Upper lobe of left lung (tissue), 6 donors: ENCODE results near the gene TEDC1. TPM values are rescaled to one million over a fixed set of nuclear protein-coding genes. Genes with fewer than 3 reads are reported as not detected.

Experiments
- ATAC-seq, 2 donors: fragments of 200-7000 bp; cut with Tn5 transposase; one replicate each; pipeline ENCODE4 v1.9.1; 2022; ENCODE audit warnings: mild to moderate bottlenecking in 2 of 2, moderate library complexity in 2 of 2; ENCODE audit not compliant: low FRiP score in 2 of 2
- DNase-seq, 2 donors: peaks; one replicate each; pipeline ENCODE4 v3.0.0-alpha.2; 2019 to 2020
- H3K27ac ChIP-seq, 4 donors: fragments of 200-600 bp; sonication (generic); one replicate each; pipeline ENCODE4 v1.5.1; 2016 to 2019
- H3K27me3 ChIP-seq, 4 donors: fragments of 200-600 bp; sonication (generic); one replicate each; pipeline ENCODE4 v1.5.1; 2017 to 2019
- H3K36me3 ChIP-seq, 4 donors: fragments of 200-600 bp; sonication (generic); one replicate each; pipeline ENCODE4 v1.5.1; 2016 to 2019
- H3K4me1 ChIP-seq, 4 donors: fragments of 200-600 bp; sonication (generic); one replicate each; pipeline ENCODE4 v1.5.1; 2018 to 2019
- H3K4me3 ChIP-seq, 4 donors: fragments of 200-600 bp; sonication (generic); one replicate each; pipeline ENCODE4 v1.5.1; 2017 to 2019; ENCODE audit warnings: mild to moderate bottlenecking in 2 of 4, moderate library complexity in 1 of 4
- H3K9me3 ChIP-seq, 4 donors: fragments of 200-600 bp; sonication (generic); one replicate each; pipeline ENCODE4 v1.5.1; 2018 to 2019
- CTCF ChIP-seq, 6 experiments: fragments of 450-650 bp in 4 of 6; fragments of 200-600 bp in 2 of 6; sonication (generic) in 2 of 6; IDR thresholded peaks; one replicate each; pipeline ENCODE4 v1.5.1; 2016 to 2019; ENCODE audit warnings: antibody characterized with exemption in 6 of 6
- EP300 ChIP-seq, 4 donors: sonication (generic); formaldehyde crosslinking; IDR thresholded peaks; one replicate each; pipeline ENCODE4 v1.5.1; 2017; ENCODE audit warnings: antibody characterized with exemption in 4 of 4, control low read depth in 2 of 4
- POLR2A ChIP-seq, 4 donors: fragments of 450-650 bp; IDR thresholded peaks; one replicate each; pipeline ENCODE4 v1.5.1; 2016 to 2017; ENCODE audit warnings: antibody characterized with exemption in 4 of 4, mild to moderate bottlenecking in 2 of 4
- POLR2AphosphoS5 ChIP-seq, 2 donors: sonication (generic); formaldehyde crosslinking; IDR thresholded peaks; one replicate each; pipeline ENCODE4 v1.5.1; 2017; ENCODE audit warnings: antibody characterized with exemption in 2 of 2
- WGBS, 2 donors: methylation state at CpG; one replicate each; pipeline ENCODE4 v1.1.5; 2017 to 2018; 5-methylcytosine and 5-hydroxymethylcytosine counted together
- total RNA-seq, 6 donors: library from RNA; depleted of rRNA in 4 of 6; stranded (reverse); fragments of >200 nt in 4 of 6; gene quantifications; one replicate each; pipeline versions ENCODE4 v1.1.0 to v1.2.1, GENCODE V29; 2016 to 2021
- donor health status: DM: no; HTN: no; CAD: no; lungs with moderate emphysema.
- donor health status: DM: no; HTN: yes; CAD: no; lungs with severe emphysema.

TEDC1 gene
- total RNA-seq, 6 donors from 2014 or later: 13.8 to 38.5 (median 17.4) TPM

- 60 to 75% methylated on average over 19 to 21 of the region's 21 CpGs for WGBS, 2 donors
- ATAC-seq: no peak
- DNase-seq: no peak
- no peak for TF ChIP-seq CTCF (IDR thresholded peaks at IDR 0.05)
- TF ChIP-seq POLR2A (IDR thresholded peaks at IDR 0.05): no peak
- TF ChIP-seq EP300 (IDR thresholded peaks at IDR 0.05): no peak
- Histone ChIP-seq H3K4me1 (peaks cover 11 to 21% (median 14%) of the 10 kb centered on the region in 4 donors), H3K36me3 (no peaks in the 10 kb centered on the region), H3K27me3 (peaks cover 0 to 13% (median 7%) of the 10 kb centered on the region in 4 donors), H3K9me3 (no peaks in the 10 kb centered on the region), H3K27ac (no peak overlapping the region), H3K4me3 (no peak overlapping the region)
These were observed 42.9 kb downstream of the TEDC1 start for GRCh38 chr14:105533811-105534498.

DNA sequence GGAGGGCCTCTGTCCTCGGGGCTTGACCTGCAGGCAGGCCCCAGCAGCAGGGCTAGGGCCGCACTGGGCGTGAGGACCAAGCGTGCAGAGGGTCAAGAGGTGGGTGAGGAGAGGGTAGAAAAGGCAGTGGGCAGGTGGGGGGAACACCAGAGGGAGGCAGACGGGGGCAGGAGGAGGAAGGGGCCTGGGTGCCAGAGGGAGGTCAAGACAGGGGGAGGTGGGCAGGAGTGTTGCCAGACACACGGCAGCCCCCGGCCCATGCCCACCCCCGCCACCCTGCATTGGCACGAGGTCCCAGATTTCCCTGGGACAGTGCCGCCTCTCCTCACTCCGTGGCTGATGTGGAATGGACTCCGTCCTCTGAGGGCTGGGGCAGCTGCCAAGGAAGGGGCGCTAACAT, 43.5 kb downstream of the TEDC1 start:
- 54 to 70% methylated on average over 6 to 12 of the region's 13 CpGs for WGBS, 2 donors
- Histone ChIP-seq H3K27me3 (peaks cover 0 to 6% (median 5%) of the 10 kb centered on the region in 4 donors), H3K4me3 (no peak overlapping the region), H3K9me3 (no peaks in the 10 kb centered on the region), H3K4me1 (peaks cover 5 to 15% (median 8%) of the 10 kb centered on the region in 4 donors), H3K27ac (no peak overlapping the region), H3K36me3 (no peaks in the 10 kb centered on the region)
- DNase-seq (peak in 1 of 2 donors; percentile 52), ATAC-seq (no peak)
- TF ChIP-seq EP300 (IDR thresholded peaks at IDR 0.05): no peak
- TF ChIP-seq POLR2AphosphoS5 (IDR thresholded peaks at IDR 0.05): no peak

GRCh38 chr14:105536051-105536450, 45.0 kb downstream of the TEDC1 start:
- Histone ChIP-seq H3K9me3 (no peaks in the 10 kb centered on the region), H3K27me3 (peaks cover 0 to 3% (median 0%) of the 10 kb centered on the region in 4 donors), H3K4me1 (peaks cover 0 to 7% (median 2%) of the 10 kb centered on the region in 4 donors), H3K27ac (no peak overlapping the region), H3K36me3 (no peaks in the 10 kb centered on the region), H3K4me3 (no peak overlapping the region)
- ATAC-seq: no peak
- DNase-seq: peak in 1 of 2 donors; percentile 66
- 42 to 74% methylated on average over 3 to 7 of the region's 7 CpGs for WGBS, 2 donors
- TF ChIP-seq EP300 (IDR thresholded peaks at IDR 0.05) (no peak), POLR2A (IDR thresholded peaks at IDR 0.05) (no peak), POLR2AphosphoS5 (IDR thresholded peaks at IDR 0.05) (no peak), CTCF (IDR thresholded peaks at IDR 0.05) (no peak)

DNA sequence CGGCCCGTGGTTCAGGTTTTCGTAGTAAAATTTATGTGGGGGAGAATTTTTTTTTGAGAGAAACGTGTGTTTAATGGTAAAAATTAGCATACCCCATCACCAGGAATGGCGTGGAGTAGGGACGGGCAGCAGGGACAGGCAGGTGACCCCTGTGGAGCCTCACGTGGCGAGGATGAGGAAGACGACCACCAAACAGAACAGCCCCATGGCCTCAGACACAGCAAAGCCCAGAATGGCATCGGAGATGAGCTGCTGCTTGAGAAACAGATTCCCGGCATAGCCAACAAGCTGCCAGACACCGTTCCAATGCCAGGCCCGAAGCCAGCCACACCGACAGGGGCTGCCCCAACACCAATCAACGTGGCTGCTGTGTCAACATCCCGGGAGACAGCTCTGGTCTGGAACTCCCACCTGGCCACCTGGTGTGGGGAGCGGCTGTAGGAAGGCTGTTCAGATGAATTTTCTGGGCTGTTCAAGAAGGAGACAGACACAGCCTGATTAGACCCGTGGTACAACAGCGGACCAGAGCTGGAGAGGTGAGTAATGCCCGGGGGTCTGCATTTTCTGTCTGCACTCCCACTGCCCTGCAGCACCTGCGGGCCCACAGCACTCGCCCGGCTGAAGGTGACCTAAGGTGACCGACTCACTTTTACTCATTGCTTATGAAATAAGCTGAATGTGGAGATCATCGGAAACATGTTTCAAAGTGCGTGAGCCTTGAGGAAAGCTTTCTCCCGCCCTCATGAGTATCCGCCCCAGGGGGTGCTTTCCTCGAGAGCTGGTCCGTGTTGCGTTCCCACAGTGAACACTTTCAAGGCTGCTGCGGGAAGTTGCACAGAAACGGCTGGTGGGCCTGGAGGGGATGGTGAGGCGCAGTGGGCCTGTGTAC, 45.9 kb downstream of the TEDC1 start:
- 78 to 81% methylated on average over 31 to 34 of the region's 34 CpGs for WGBS, 2 donors
- no peak for ATAC-seq
- no peak overlapping the region for H3K27ac ChIP-seq
- peaks cover 0 to 3% (median 0%) of the 10 kb centered on the region in 4 donors for H3K27me3 ChIP-seq
- peak in 1 of 2 donors; percentile 47 for DNase-seq
- H3K4me1 ChIP-seq: peaks cover 0 to 7% (median 2%) of the 10 kb centered on the region in 4 donors
- H3K9me3 ChIP-seq: no peaks in the 10 kb centered on the region
- H3K36me3 ChIP-seq: no peaks in the 10 kb centered on the region
- H3K4me3 ChIP-seq: no peak overlapping the region
- TF ChIP-seq POLR2A (IDR thresholded peaks at IDR 0.05) (no peak), CTCF (IDR thresholded peaks at IDR 0.05) (no peak), POLR2AphosphoS5 (IDR thresholded peaks at IDR 0.05) (no peak), EP300 (IDR thresholded peaks at IDR 0.05) (no peak)
